ENCODE measurements around the gene CPO.
"Not testable (repeated sequence)": the region's sequence is repeated elsewhere in the genome, so short reads cannot be mapped to it uniquely, and the experiment has no call there.

CPO gene

GRCh38 chr2:206921529-206921928 is 17.8 kb upstream of the CPO start:
- FAIRE-seq, result no peak
- no peak for DNase-seq (ENCODE audit: insufficient read length, low spot score)
- TF ChIP-seq CTCF (IDR thresholded peaks at IDR 0.05; ENCODE audit: insufficient read depth, missing control alignments), result no peak

- FAIRE-seq, result no peak
Observed at GRCh38 chr2:206935991-206936842, 3.1 kb upstream of the CPO start.

GRCh38 chr2:206936843-206937230 is 2.5 kb upstream of the CPO start:
- DNase-seq (ENCODE audit: insufficient read length, low spot score) (no peak), FAIRE-seq (no peak)
- TF ChIP-seq CTCF (IDR thresholded peaks at IDR 0.05; ENCODE audit: insufficient read depth, missing control alignments), result no peak

More at GRCh38 chr2:206935991-206936842, 3.1 kb upstream of the CPO start:
- no peak for TF ChIP-seq CTCF (IDR thresholded peaks at IDR 0.05; ENCODE audit: insufficient read depth, missing control alignments)
- no peak for DNase-seq (ENCODE audit: insufficient read length, low spot score)

- TF ChIP-seq CTCF (IDR thresholded peaks at IDR 0.05; ENCODE audit: insufficient read depth, missing control alignments), result no peak
- FAIRE-seq (no peak), DNase-seq (ENCODE audit: insufficient read length, low spot score) (no peak)
Observed at GRCh38 chr2:206937555-206937954, 1.8 kb upstream of the CPO start.

- TF ChIP-seq CTCF (IDR thresholded peaks at IDR 0.05; ENCODE audit: insufficient read depth, missing control alignments), result no peak
- no peak for FAIRE-seq
- DNase-seq (ENCODE audit: insufficient read length, low spot score), result no peak
Observed at GRCh38 chr2:206940546-206940945, 1.2 kb downstream of the CPO start.

GRCh38 chr2:206942592-206943478 is 3.5 kb downstream of the CPO start:
- no peak for FAIRE-seq
- TF ChIP-seq CTCF (IDR thresholded peaks at IDR 0.05; ENCODE audit: insufficient read depth, missing control alignments), result no peak
- no peak for DNase-seq (ENCODE audit: insufficient read length, low spot score)

- not testable (repeated sequence) for DNase-seq (ENCODE audit: insufficient read length, low spot score); FAIRE-seq
Observed at GRCh38 chr2:206953404-206953803, 14.1 kb downstream of the CPO start.
